Keratinocyte (primary cell): ENCODE data around the gene TLK1. TPM values are rescaled to one million over a fixed set of nuclear protein-coding genes. Genes with fewer than 3 reads are reported as not detected.

Source experiments
- DNase-seq: peaks from one replicate; pipeline ENCODE4 v3.0.0-alpha.2; 2011; ENCODE audit warnings: low read depth, missing footprints, low spot score
- FAIRE-seq: peaks from 2 replicates; lab custom pipeline; 2011; peaks lifted over from hg19 to GRCh38; lab: Jason Lieb, UNC
- H2AFZ ChIP-seq: 2 replicates; pipeline ENCODE4 v1.6.0; 2012; ENCODE audit warnings: low read length, control low read depth, inconsistent platforms; ENCODE audit not compliant: control insufficient read depth
- H3K27ac ChIP-seq: 2 replicates; pipeline ENCODE4 v1.5.1; 2011; ENCODE audit warnings: low read length; ENCODE audit not compliant: control insufficient read depth, insufficient read depth
- H3K27me3 ChIP-seq: 3 replicates; pipeline ENCODE4 v1.6.0; 2011; ENCODE audit warnings: low read length; ENCODE audit not compliant: control insufficient read depth, insufficient read depth; ENCODE audit errors: extremely low read depth
- H3K36me3 ChIP-seq, 2 experiments: 2 replicates in 1 of 2; 3 replicates in 1 of 2; pipeline ENCODE4 v1.5.1; 2011; ENCODE audit warnings: low read length in 2 of 2, mild to moderate bottlenecking in 1 of 2; ENCODE audit not compliant: control insufficient read depth in 2 of 2, insufficient read depth in 2 of 2; ENCODE audit errors: extremely low read depth in 1 of 2
- H3K4me1 ChIP-seq: 3 replicates; pipeline ENCODE4 v1.5.1; 2011; ENCODE audit warnings: low read length; ENCODE audit not compliant: control insufficient read depth, insufficient read depth; ENCODE audit errors: extremely low read depth
- H3K4me2 ChIP-seq: 3 replicates; pipeline ENCODE4 v1.6.0; 2011; ENCODE audit warnings: low read depth, low read length; ENCODE audit not compliant: control insufficient read depth, insufficient read depth; ENCODE audit errors: extremely low read depth
- H3K4me3 ChIP-seq, 3 experiments: fragments of 200-600 bp in 1 of 3; sonication (generic) in 1 of 3; 2 replicates in 2 of 3; 3 replicates in 1 of 3; pipeline ENCODE4 v1.5.1; 2011 to 2016; ENCODE audit warnings: low read length in 3 of 3, mild to moderate bottlenecking in 3 of 3, control low read depth in 2 of 3, inconsistent platforms in 1 of 3, low read depth in 1 of 3, mixed read lengths in 1 of 3, mixed run types in 1 of 3, moderate library complexity in 1 of 3; ENCODE audit not compliant: control insufficient read depth in 2 of 3, insufficient read depth in 2 of 3; ENCODE audit errors: extremely low read depth in 1 of 3
- H3K79me2 ChIP-seq: 2 replicates; pipeline ENCODE4 v1.6.0; 2012; ENCODE audit warnings: low read length; ENCODE audit not compliant: control insufficient read depth, insufficient read depth
- H3K9ac ChIP-seq: 3 replicates; pipeline ENCODE4 v1.6.0; 2011; ENCODE audit warnings: low read length; ENCODE audit not compliant: control insufficient read depth, insufficient read depth; ENCODE audit errors: extremely low read depth
- H3K9me1 ChIP-seq: 3 replicates; pipeline ENCODE4 v1.6.0; 2011; ENCODE audit warnings: low read length; ENCODE audit not compliant: control insufficient read depth, insufficient read depth; ENCODE audit errors: extremely low read depth
- H3K9me3 ChIP-seq: 2 replicates; pipeline ENCODE4 v1.5.1; 2012; ENCODE audit warnings: low read depth, low read length; ENCODE audit not compliant: control insufficient read depth
- H4K20me1 ChIP-seq: 3 replicates; pipeline ENCODE4 v1.6.0; 2011; ENCODE audit warnings: low read length; ENCODE audit not compliant: control insufficient read depth, insufficient read depth; ENCODE audit errors: extremely low read depth
- EZH2 ChIP-seq: IDR thresholded peaks from one replicate; pipeline ENCODE4 v1.6.1; 2012; ENCODE audit warnings: inconsistent platforms, mild to moderate bottlenecking, low read length, moderate library complexity
- dilution Hi-C: fragments of 300-500 bp; cut with MboI; formaldehyde crosslinking; loops from one replicate; pipeline ENCODE4 v1.7.0; 2020; ENCODE audit warnings: low sequenced_read_pairs; ENCODE audit not compliant: extremely low pct_ligation_motif_present
- polyA plus RNA-seq, 5 experiments: library from polyadenylated mRNA; depleted of rRNA in 3 of 5; stranded (reverse) in 3 of 5; stranded (forward) in 1 of 5; unstranded in 1 of 5; fragments of >200 nt; gene quantifications; 1 replicate in 1 of 5; 2 replicates in 3 of 5; 3 replicates in 1 of 5; pipeline versions ENCODE4 v1.2.1 to v1.2.3, GENCODE V29; 2011 to 2012; ENCODE audit warnings: missing spikeins in 2 of 5, low read depth in 1 of 5, low replicate concordance in 1 of 5
- TF ChIP-seq, protein P1 (sequence below), 3 experiments: IDR thresholded peaks in 1 of 3; conservative IDR thresholded peaks in 1 of 3; optimal IDR thresholded peaks in 1 of 3; 2 replicates in 2 of 3; 3 replicates in 1 of 3; pipeline versions ENCODE3 to v1.5.1; 2011; ENCODE audit warnings: low read length in 3 of 3, mild to moderate bottlenecking in 3 of 3, moderate library complexity in 2 of 3, control low read depth in 1 of 3, inconsistent platforms in 1 of 3; ENCODE audit not compliant: insufficient read depth in 2 of 3; ENCODE audit errors: extremely low read depth in 1 of 3

TLK1 gene
- polyA plus RNA-seq, 1 donor (not counting 4 experiments of a cell fraction or from before 2014, with no cell fraction given) = 14.7 TPM

DNA sequence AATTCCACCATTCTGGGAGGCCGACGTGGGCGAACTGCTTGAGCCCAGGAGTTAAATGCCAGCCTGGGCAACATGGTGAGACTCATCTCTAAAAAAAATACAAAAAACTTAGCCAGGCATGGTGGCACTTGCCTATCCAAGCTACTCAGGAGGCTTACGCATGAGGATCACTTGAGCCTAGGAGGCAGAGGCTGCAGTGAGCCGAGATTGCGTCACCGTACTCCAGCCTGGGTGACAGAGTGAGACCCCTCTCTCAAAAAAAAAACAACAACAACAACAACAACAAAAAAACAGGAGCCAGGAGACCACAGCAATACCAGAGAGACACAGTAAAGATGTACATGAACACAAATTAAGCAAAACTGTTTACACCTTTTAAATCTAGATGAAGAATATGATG, 52.9 kb downstream of the TLK1 start:
- no peak for TF ChIP-seq EZH2
- TF ChIP-seq, protein P1, sequence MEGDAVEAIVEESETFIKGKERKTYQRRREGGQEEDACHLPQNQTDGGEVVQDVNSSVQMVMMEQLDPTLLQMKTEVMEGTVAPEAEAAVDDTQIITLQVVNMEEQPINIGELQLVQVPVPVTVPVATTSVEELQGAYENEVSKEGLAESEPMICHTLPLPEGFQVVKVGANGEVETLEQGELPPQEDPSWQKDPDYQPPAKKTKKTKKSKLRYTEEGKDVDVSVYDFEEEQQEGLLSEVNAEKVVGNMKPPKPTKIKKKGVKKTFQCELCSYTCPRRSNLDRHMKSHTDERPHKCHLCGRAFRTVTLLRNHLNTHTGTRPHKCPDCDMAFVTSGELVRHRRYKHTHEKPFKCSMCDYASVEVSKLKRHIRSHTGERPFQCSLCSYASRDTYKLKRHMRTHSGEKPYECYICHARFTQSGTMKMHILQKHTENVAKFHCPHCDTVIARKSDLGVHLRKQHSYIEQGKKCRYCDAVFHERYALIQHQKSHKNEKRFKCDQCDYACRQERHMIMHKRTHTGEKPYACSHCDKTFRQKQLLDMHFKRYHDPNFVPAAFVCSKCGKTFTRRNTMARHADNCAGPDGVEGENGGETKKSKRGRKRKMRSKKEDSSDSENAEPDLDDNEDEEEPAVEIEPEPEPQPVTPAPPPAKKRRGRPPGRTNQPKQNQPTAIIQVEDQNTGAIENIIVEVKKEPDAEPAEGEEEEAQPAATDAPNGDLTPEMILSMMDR (optimal IDR thresholded peaks at IDR 0.05 in 1 of 3, IDR thresholded peaks at IDR 0.05 in 1 of 3, conservative IDR thresholded peaks at IDR 0.05 in 1 of 3; ENCODE audit: extremely low read depth in 1 of 3, insufficient read depth in 2 of 3, low read length in 3 of 3) = no peak
- Histone ChIP-seq H3K27me3 (no peaks in the 10 kb centered on the region), H3K27ac (no peak overlapping the region), H3K9me1 (no peaks in the 10 kb centered on the region), H3K4me3 (no peak overlapping the region), H3K4me2 (no peak overlapping the region), H4K20me1 (no peaks in the 10 kb centered on the region), H2AFZ (no peak overlapping the region), H3K36me3 (no peaks in the 10 kb centered on the region), H3K4me1 (no peaks in the 10 kb centered on the region), H3K9me3 (no peaks in the 10 kb centered on the region), H3K79me2 (peaks cover 83% of the 10 kb centered on the region), H3K9ac (no peak overlapping the region)
- no peak for DNase-seq
- FAIRE-seq = no peak
- dilution Hi-C loops = no loop called here

DNA sequence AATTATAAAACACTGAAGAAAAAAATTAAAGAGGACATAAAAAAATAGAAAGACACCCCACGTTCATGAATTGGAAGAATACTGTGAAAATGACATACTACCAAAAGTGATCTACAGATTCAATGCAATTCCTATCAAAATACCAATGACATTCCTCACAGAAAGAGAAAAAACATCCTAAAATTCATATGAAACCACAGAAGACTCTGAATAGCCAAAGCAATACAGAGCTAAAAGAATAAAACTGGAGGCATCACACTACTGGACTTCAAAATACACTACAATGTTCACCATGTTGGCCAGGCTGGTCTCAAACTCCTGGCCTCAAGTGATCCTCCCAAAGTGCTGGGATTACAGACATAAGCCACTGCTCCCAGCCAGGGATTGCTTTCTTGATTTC, 56.3 kb downstream of the TLK1 start:
- no peaks in the 10 kb centered on the region for H3K9me1 ChIP-seq
- no peaks in the 10 kb centered on the region for H3K4me1 ChIP-seq
- peaks cover 3% of the 10 kb centered on the region for H4K20me1 ChIP-seq
- H3K27me3 ChIP-seq = no peaks in the 10 kb centered on the region
- no peak overlapping the region for H3K27ac ChIP-seq
- dilution Hi-C loops = no loop called here
- H3K9me3 ChIP-seq = peaks cover 1% of the 10 kb centered on the region
- no peak overlapping the region for H3K9ac ChIP-seq
- no peak overlapping the region for H2AFZ ChIP-seq
- TF ChIP-seq EZH2 = no peak
- TF ChIP-seq, protein P1 (optimal IDR thresholded peaks at IDR 0.05 in 1 of 3, IDR thresholded peaks at IDR 0.05 in 1 of 3, conservative IDR thresholded peaks at IDR 0.05 in 1 of 3; ENCODE audit: extremely low read depth in 1 of 3, insufficient read depth in 2 of 3, low read length in 3 of 3) = no peak
- H3K4me2 ChIP-seq = no peak overlapping the region
- no peak for DNase-seq
- H3K4me3 ChIP-seq = no peak overlapping the region
- FAIRE-seq = no peak
- peaks cover 0 to 6% of the 10 kb centered on the region in 2 experiments for H3K36me3 ChIP-seq
- peaks cover 86% of the 10 kb centered on the region for H3K79me2 ChIP-seq
